SH-SY5Y (cell line): ENCODE data around the gene SIL1.

Source experiments
- GATA2 ChIP-seq: IDR thresholded peaks from 2 replicates; pipeline ENCODE4 v1.6.1; 2011; ENCODE audit warnings: mild to moderate bottlenecking, low read depth, low read length
- GATA3 ChIP-seq: IDR thresholded peaks from 2 replicates; pipeline ENCODE4 v1.6.1; 2011; ENCODE audit warnings: low read depth, mild to moderate bottlenecking, low read length, moderate library complexity

DNA sequence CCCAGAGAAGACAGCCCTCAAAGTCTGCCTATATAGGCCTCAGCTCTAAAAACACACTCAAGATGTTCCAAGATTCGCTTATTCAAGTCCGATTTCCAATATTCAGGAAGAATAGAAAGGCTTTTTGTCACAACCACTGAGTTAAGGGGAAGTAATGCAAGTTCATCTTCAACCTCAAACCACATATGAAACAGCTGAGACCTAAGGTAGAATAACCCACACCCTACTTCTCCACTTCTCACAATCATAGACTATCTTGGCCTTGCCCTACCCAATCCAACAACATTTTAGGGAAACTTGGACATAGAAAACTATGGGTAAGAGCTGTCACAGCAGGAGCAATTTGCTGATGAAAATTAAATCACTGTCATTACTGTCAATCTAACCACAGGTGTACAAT is 171.0 kb downstream of the SIL1 start:
- no peak for TF ChIP-seq GATA3
- no peak for TF ChIP-seq GATA2
